Measurements from ENCODE around the gene FAM219B. TPM values are rescaled to one million over a fixed set of nuclear protein-coding genes. Genes with fewer than 3 reads are reported as not detected.

FAM219B gene
- total and polyA plus RNA-seq, 10 of the 15 experiments (the other 5 are each of a cell fraction or from before 2014, with no cell fraction given), result 7.6 to 53.2 (median 29.4) TPM

DNA sequence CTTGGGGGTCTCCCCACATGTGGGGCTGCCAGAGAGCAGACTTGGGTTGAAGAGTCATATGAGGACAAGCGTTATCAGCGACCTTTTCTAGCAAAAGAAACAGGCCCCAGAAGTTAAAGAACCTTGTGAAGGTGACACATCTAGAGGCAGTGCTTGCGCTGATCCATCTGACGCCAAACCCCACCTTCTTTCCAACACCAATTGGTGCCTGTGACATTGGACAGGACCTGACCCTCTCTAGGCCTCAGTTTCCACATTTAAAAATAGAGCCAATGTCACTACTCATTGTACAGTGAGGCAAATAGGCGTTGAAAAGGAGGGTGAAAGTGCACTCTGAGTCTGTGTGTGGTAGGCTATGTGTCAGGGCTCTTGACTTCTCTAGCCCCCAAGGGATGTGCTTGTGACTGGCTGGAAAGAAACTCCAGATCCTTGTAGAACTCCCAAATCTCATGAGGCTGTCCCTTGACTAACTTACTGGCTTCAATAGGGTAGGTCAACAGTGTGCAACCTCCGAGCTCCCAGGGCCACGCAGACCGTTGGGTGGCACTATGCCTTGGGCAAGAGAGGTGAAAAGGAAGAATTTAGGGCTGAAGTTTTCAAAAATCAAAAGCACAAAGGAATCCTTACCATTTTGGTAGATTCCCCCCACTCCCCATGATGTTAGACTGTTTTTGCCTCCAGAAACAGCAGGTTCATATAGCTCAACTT lies 666 bp upstream of the FAM219B start:
- no peaks in the 10 kb centered on the region for H3K27me3 ChIP-seq (replicated peaks in 1 of 2; ENCODE audit: control insufficient read depth in 2 of 2, insufficient read depth in 2 of 2, low read length in 1 of 2)
- TF ChIP-seq RAD51 (IDR thresholded peaks at IDR 0.05), result no peak
- TF ChIP-seq CREB1 (IDR thresholded peaks at IDR 0.05; ENCODE audit: low read depth), result no peak
- 0 out of 2 replicates have a peak, but pooled peaks have one; percentile 43 for TF ChIP-seq PML (IDR thresholded peaks at IDR 0.05; ENCODE audit: low read length)
- TF ChIP-seq HDAC2 (IDR thresholded peaks at IDR 0.05), result no peak
- TF ChIP-seq CBX5 (IDR thresholded peaks at IDR 0.05; ENCODE audit: low read depth), result no peak
- TF ChIP-seq, protein P1, sequence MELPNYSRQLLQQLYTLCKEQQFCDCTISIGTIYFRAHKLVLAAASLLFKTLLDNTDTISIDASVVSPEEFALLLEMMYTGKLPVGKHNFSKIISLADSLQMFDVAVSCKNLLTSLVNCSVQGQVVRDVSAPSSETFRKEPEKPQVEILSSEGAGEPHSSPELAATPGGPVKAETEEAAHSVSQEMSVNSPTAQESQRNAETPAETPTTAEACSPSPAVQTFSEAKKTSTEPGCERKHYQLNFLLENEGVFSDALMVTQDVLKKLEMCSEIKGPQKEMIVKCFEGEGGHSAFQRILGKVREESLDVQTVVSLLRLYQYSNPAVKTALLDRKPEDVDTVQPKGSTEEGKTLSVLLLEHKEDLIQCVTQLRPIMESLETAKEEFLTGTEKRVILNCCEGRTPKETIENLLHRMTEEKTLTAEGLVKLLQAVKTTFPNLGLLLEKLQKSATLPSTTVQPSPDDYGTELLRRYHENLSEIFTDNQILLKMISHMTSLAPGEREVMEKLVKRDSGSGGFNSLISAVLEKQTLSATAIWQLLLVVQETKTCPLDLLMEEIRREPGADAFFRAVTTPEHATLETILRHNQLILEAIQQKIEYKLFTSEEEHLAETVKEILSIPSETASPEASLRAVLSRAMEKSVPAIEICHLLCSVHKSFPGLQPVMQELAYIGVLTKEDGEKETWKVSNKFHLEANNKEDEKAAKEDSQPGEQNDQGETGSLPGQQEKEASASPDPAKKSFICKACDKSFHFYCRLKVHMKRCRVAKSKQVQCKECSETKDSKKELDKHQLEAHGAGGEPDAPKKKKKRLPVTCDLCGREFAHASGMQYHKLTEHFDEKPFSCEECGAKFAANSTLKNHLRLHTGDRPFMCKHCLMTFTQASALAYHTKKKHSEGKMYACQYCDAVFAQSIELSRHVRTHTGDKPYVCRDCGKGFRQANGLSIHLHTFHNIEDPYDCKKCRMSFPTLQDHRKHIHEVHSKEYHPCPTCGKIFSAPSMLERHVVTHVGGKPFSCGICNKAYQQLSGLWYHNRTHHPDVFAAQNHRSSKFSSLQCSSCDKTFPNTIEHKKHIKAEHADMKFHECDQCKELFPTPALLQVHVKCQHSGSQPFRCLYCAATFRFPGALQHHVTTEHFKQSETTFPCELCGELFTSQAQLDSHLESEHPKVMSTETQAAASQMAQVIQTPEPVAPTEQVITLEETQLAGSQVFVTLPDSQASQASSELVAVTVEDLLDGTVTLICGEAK (IDR thresholded peaks at IDR 0.05; ENCODE audit: borderline replicate concordance), result peak; percentile 47; the same call in 1 of the 2 replicates
- peak overlapping the region; percentile 97 for H2AFZ ChIP-seq (ENCODE audit: control insufficient read depth, low read depth, low read length)
- TSS peak; percentile 90 for BruUV-seq (replicated peaks)
- H3K4me1 ChIP-seq (ENCODE audit: control insufficient read depth, insufficient read depth, low read length), result peaks cover 6% of the 10 kb centered on the region
- intact Hi-C loops (cut with micrococcal nuclease; ENCODE audit: unreplicated experiment), result no loop called here
- WGBS (ENCODE audit: insufficient coverage, insufficient replicate concordance, low lambda C conversion rate, missing lambda C conversion rate), result 45% methylated on average over 8 of the region's 8 CpGs
- SMC1A ChIA-PET (ENCODE audit: uncharacterized antibody, unreplicated experiment), result interaction anchor here (0.7 to 2.5 kb wide), 11 partner anchors 10 to 80 kb away, joined by 3 to 14 read pairs (median 4); partner anchors contain the start of gene MPI
- H4K20me1 ChIP-seq (ENCODE audit: control insufficient read depth, insufficient read depth), result no peaks in the 10 kb centered on the region
- POLR2A ChIA-PET, result interaction anchor here (0.5 to 1.7 kb wide), 14 partner anchors 10 to 254 kb away, joined by 3 to 9 read pairs (median 5); no protein-coding TSS in a partner anchor
- CTCF ChIA-PET, result interaction anchor here (0.9 to 6.4 kb wide), 12 partner anchors 23 to 275 kb away, joined by 3 to 32 read pairs (median 4); no protein-coding TSS in a partner anchor
- H3K9me3 ChIP-seq (replicated peaks; ENCODE audit: control insufficient read depth, insufficient read depth, low read length), result no peaks in the 10 kb centered on the region
- DNase-seq (ENCODE audit: low read depth, low spot score), result no peak
- peaks cover 15% of the 10 kb centered on the region for H3K79me2 ChIP-seq (ENCODE audit: control insufficient read depth, insufficient read depth, low read length)
- H3K9ac ChIP-seq (ENCODE audit: control insufficient read depth, insufficient read depth, low read length), result peak overlapping the region; percentile 83
- peak overlapping the region; percentile 76 for H3K27ac ChIP-seq (ENCODE audit: control insufficient read depth, insufficient read depth)
- no peak for FAIRE-seq
- RAD21 ChIA-PET (ENCODE audit: unreplicated experiment), result interaction anchor here (0.6 to 3.5 kb wide), 10 partner anchors 15 to 137 kb away, joined by 3 to 26 read pairs (median 6); partner anchors contain the start of gene ULK3
- peak overlapping the region; percentile 73 for H3K4me2 ChIP-seq (ENCODE audit: control insufficient read depth, insufficient read depth)
- peak; percentile 3 for ATAC-seq
- H3K4me3 ChIP-seq, result peak overlapping the region; percentile 97
- H3K36me3 ChIP-seq (ENCODE audit: control insufficient read depth in 2 of 2, insufficient read depth in 2 of 2, low read length in 1 of 2), result peaks cover 4 to 12% of the 10 kb centered on the region in 2 experiments; a peak in 3 of 4 replicates
- in situ Hi-C loops (cut with MboI), result no loop called here

Data from GM12878 (cell line).